ENCODE data around the gene PCK2. TPM values are rescaled to one million over a fixed set of nuclear protein-coding genes. Genes with fewer than 3 reads are reported as not detected.

PCK2 gene
- total RNA-seq, 1 experiment from 2014 or later = 48.9 TPM

DNA sequence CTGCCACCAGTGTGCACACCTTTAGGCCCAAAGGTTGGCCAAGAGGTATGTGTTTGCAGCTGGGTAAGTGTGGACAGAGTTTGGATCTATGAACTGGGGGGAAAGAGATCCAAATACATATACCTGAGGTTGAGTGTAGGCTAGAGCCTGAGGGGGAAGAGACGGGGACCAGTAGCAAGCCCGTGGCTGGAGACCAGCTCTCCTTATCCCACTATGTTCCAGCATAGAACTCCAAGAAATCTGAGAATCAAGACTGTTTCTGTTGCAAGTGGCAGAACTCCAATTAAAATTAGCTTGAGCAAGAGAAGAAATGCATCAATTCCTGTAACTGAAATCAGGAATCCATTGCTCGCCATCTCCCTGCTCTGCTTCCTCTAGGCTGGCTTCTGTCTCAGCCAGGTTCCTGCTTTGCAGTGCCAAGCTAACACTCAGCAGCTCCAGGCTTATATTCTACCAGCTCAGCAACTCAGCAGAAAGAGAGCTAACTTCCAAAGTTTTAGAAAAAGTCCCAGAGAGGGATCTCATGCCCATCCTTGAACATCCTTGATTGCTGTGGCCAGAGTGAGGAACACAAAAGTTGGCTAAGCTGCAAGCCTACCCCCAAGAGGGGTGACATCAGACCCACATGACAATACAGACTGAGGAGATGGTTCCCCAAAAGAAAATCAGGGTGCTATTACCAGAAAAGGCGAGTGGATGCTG is 1.5 kb upstream of the PCK2 start:
- no peaks in the 10 kb centered on the region for H4K20me1 ChIP-seq (ENCODE audit: control insufficient read depth, insufficient read depth, insufficient read length)
- H2BK12ac ChIP-seq (ENCODE audit: insufficient read length, low read depth, low read length) = peak overlapping the region; percentile 51
- H2BK20ac ChIP-seq (ENCODE audit: low read depth, low read length, poor library complexity, severe bottlenecking) = no peak overlapping the region
- peak overlapping the region in 2 of 3 experiments; percentile 97 to 98; a peak in 3 of 7 replicates for H3K27ac Mint-ChIP-seq
- H4K8ac ChIP-seq (replicated peaks; ENCODE audit: insufficient read length, low read depth, low read length) = no peak overlapping the region
- H3K79me2 ChIP-seq (ENCODE audit: insufficient read depth, low read length) = no peaks in the 10 kb centered on the region; the same call in 1 of the 2 replicates
- WGBS (ENCODE audit: extremely low coverage, insufficient read length, low lambda C conversion rate) = no CpG with 5 or more reads among the region's 4 CpGs
- no peaks in the 10 kb centered on the region for H3K27me3 ChIP-seq (ENCODE audit: insufficient read depth, low read length)
- no peak overlapping the region for H2AK5ac ChIP-seq (ENCODE audit: insufficient read length, low read length)
- no peak overlapping the region for H3K14ac ChIP-seq (ENCODE audit: insufficient read depth, low read length)
- no peaks in the 10 kb centered on the region; the same call in 1 of the 2 replicates for H3K4me1 ChIP-seq (ENCODE audit: insufficient read depth, low read length)
- H3K79me1 ChIP-seq (ENCODE audit: insufficient read depth, low read depth, low read length, poor library complexity, severe bottlenecking) = no peaks in the 10 kb centered on the region
- no peak overlapping the region for H2BK120ac ChIP-seq (ENCODE audit: low read depth, low read length, poor library complexity, severe bottlenecking)
- DNase-seq = no peak
- no peaks in the 10 kb centered on the region for H3K9me3 ChIP-seq (ENCODE audit: control insufficient read depth, low read depth, low read length)
- no peak overlapping the region for H3K56ac ChIP-seq (ENCODE audit: insufficient read length, low read depth, low read length)
- H3T11ph ChIP-seq (ENCODE audit: low read length) = no peak overlapping the region
- H3K4me1 Mint-ChIP-seq = peaks cover 21 to 41% of the 10 kb centered on the region in 2 experiments
- peaks cover 12 to 20% (median 13%) of the 10 kb centered on the region in 3 experiments; a peak in 6 of 7 replicates for H3K36me3 Mint-ChIP-seq (ENCODE audit: insufficient read depth in 1 of 3, low read depth in 3 of 3)
- no peak overlapping the region for H3K4me2 ChIP-seq (ENCODE audit: insufficient read depth, insufficient read length, low read length)
- H2BK5ac ChIP-seq (ENCODE audit: insufficient read length, low read length) = no peak overlapping the region
- H3K18ac ChIP-seq (ENCODE audit: insufficient read length, low read depth, low read length) = no peak overlapping the region
- no peak for TF ChIP-seq CTCF (conservative IDR thresholded peaks at IDR 0.05)
- H4K91ac ChIP-seq (ENCODE audit: insufficient read length, low read depth, low read length) = no peak overlapping the region
- no peak overlapping the region for H4K5ac ChIP-seq (ENCODE audit: insufficient read length, low read depth, low read length)
- no peak overlapping the region for H3K4ac ChIP-seq (ENCODE audit: low read depth, low read length)
- peaks cover 6% of the 10 kb centered on the region for H3K23me2 ChIP-seq (ENCODE audit: insufficient read length, low read depth, low read length, poor library complexity, severe bottlenecking)
- peaks cover 0 to 2% of the 10 kb centered on the region in 2 experiments; a peak in 3 of 5 replicates for H3K9me3 Mint-ChIP-seq
- no peak overlapping the region for H2BK15ac ChIP-seq (ENCODE audit: low read depth, low read length)
- H3K9ac ChIP-seq (ENCODE audit: extremely low read depth, insufficient read length, low read length) = no peak overlapping the region
- H3K4me3 Mint-ChIP-seq = peak overlapping the region in 1 of 2 experiments; percentile 93; a peak in 3 of 5 replicates
- H3K23ac ChIP-seq (ENCODE audit: insufficient read length, low read depth, low read length) = no peak overlapping the region
- H3K27me3 Mint-ChIP-seq (ENCODE audit: low read depth) = peaks cover 4% of the 10 kb centered on the region
- no peak overlapping the region for H3K27ac ChIP-seq (ENCODE audit: insufficient read length, low read depth, low read length)
- no peak overlapping the region for H2AFZ ChIP-seq (ENCODE audit: low read length)

All from H9 (cell line).